Mucosa of stomach (tissue), 1 donor: ENCODE results near the gene TAS2R30.
"Not testable (repeated sequence)": the region's sequence is repeated elsewhere in the genome, so short reads cannot be mapped to it uniquely, and the experiment has no call there.

Experiments
- H3K27me3 ChIP-seq: one replicate; pipeline ENCODE4 v1.7.0; 2013; ENCODE audit warnings: mild to moderate bottlenecking, low read length; ENCODE audit not compliant: control insufficient read depth, insufficient read depth
- H3K36me3 ChIP-seq: one replicate; pipeline ENCODE4 v1.7.0; 2013; ENCODE audit warnings: low read length; ENCODE audit not compliant: control insufficient read depth, insufficient read depth
- H3K4me1 ChIP-seq: one replicate; pipeline ENCODE4 v1.7.0; 2013; ENCODE audit warnings: mild to moderate bottlenecking, low read length; ENCODE audit not compliant: control insufficient read depth, insufficient read depth
- H3K4me3 ChIP-seq: one replicate; pipeline ENCODE4 v1.7.0; 2013; ENCODE audit warnings: low read length
- H3K9ac ChIP-seq: one replicate; pipeline ENCODE4 v1.7.0; 2013; ENCODE audit warnings: mild to moderate bottlenecking, low read length, moderate library complexity
- H3K9me3 ChIP-seq: one replicate; pipeline ENCODE4 v1.7.0; 2013; ENCODE audit warnings: mild to moderate bottlenecking, low read length, moderate library complexity; ENCODE audit not compliant: control insufficient read depth
- donor health status: Pancreatic carcinoma.

TAS2R30 gene

DNA sequence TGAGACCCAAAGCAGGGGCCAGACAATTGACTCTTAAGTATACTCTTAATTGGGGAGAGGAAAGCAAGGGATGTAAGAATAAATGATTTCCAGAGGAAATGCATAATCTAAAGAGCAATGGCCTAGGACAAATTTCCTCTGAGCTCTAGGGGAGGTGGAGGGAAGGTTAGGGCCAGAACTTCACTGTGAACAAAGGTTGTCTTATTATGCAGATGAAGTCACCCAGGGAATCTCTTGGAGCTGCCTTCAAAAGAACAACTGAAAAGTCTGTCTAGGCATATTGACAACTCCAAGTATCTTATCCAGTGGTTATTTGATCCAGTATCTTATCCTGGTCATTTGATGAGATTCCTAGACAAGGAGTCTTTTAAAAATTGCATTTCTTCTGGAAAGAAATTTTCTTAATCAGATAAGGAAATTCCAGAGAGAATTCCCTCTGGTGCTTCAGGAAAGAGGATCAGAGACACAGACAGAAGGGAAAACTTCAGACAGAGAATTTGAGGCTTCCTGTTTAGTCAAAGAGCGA, 20.0 kb upstream of the TAS2R30 start:
- no peaks in the 10 kb centered on the region for H3K36me3 ChIP-seq
- H3K4me3 ChIP-seq: no peak overlapping the region
- no peaks in the 10 kb centered on the region for H3K9me3 ChIP-seq
- no peaks in the 10 kb centered on the region for H3K27me3 ChIP-seq
- H3K4me1 ChIP-seq: no peaks in the 10 kb centered on the region
- H3K9ac ChIP-seq: no peak overlapping the region

DNA sequence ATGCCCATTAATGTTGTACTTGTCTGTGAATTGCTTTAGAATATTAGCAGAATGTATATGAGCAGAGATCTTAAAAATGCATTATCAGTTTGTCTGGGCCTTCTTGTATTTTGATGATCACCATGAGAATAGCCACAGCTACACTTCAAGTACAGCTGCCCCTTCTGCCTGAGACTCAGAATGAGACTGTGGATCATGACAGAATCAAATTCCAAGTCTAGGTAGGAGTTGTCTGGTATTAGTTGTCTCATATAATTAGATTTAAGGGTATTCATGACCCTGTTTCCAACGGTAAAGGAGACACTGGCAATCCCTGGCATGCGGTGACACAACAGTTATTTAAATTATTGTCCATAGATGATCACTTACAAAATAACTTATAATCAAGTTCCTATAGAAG, 18.3 kb upstream of the TAS2R30 start:
- no peak overlapping the region for H3K4me3 ChIP-seq
- no peaks in the 10 kb centered on the region for H3K27me3 ChIP-seq
- no peaks in the 10 kb centered on the region for H3K4me1 ChIP-seq
- no peaks in the 10 kb centered on the region for H3K36me3 ChIP-seq
- H3K9ac ChIP-seq: no peak overlapping the region
- no peaks in the 10 kb centered on the region for H3K9me3 ChIP-seq

DNA sequence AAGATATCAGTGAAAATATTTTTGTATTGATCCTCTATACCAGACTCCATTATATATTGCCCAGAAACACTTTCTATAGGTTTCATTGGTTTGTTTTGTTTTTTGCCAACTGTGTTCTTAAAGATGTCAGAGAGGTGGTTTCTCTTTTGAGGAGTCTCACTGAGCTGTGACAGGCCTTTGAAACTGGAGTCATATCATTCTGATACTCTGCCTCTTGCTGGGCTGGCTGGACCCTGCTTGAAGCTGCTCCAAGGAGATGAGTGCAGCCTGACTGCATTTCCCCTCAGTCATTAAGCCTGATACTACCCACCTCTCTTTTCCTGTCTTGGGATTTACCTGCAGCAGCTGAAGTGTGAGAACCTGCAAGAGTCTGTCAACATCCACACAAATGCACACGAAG, 16.4 kb upstream of the TAS2R30 start:
- H3K36me3 ChIP-seq: no peaks in the 10 kb centered on the region
- no peak overlapping the region for H3K9ac ChIP-seq
- no peaks in the 10 kb centered on the region for H3K9me3 ChIP-seq
- no peaks in the 10 kb centered on the region for H3K27me3 ChIP-seq
- no peak overlapping the region for H3K4me3 ChIP-seq
- no peaks in the 10 kb centered on the region for H3K4me1 ChIP-seq

DNA sequence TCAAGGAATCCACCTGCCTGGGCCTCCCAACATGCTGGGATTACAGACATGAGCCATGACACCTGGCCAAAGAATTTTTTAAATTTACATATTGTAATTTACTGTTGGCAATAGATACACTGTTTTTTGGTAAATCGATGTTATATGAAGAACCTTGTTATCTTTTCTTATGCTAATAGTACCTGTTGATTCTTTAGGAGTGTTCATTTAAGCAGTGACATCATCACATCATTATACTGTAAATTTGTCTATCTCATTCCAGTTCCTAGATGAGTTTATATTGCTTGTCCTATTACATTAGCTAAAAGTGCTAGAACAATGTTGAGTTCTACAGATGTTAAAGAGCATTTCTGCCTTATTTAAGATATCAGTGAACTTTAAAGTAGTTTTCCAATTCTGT, 13.0 kb upstream of the TAS2R30 start:
- H3K9me3 ChIP-seq: no peaks in the 10 kb centered on the region

DNA sequence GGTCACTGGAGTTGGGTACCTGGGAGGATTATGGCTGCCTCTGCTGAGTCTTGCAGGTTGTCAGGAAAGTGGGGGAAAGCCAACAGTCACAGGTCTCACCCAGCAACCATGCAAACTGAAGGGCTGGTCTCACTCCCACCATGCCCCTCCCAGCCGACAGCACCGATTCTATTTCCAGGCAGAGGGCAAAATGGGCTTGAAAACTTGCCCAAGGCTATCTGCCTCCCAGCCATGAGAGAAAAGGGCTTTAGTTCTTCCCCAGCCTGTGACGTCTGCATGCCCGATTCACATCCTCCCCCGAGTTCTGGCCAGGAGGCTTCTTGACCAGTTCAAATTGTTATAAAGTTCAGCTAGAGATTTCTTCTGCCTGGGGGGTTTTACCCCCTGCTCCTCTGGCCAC, 9.9 kb upstream of the TAS2R30 start:
- no peak overlapping the region for H3K9ac ChIP-seq

More for the DNA sequence above, 13.0 kb upstream of the TAS2R30 start:
- no peaks in the 10 kb centered on the region for H3K27me3 ChIP-seq
- H3K4me1 ChIP-seq: no peaks in the 10 kb centered on the region
- H3K36me3 ChIP-seq: no peaks in the 10 kb centered on the region
- no peak overlapping the region for H3K4me3 ChIP-seq
- no peak overlapping the region for H3K9ac ChIP-seq

DNA sequence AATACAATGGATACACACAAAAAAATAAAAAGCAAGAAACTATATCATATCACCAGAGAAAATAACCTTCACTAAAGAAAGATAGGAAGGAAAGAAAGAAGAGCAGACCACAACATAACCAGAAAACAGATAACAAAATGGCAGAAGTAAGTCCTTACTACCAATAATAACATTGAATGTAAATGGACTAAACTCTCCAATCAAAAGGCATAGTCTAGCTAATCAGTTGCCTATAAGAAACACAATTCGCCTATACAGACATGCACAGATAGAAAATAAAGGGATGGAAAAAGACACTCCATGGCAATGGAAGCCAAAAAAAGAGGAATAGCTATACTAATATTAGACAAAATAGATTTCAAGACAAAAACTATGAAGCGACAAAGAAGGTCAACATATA, 8.9 kb upstream of the TAS2R30 start:
- no peaks in the 10 kb centered on the region for H3K4me1 ChIP-seq
- H3K9ac ChIP-seq: no peak overlapping the region
- no peaks in the 10 kb centered on the region for H3K27me3 ChIP-seq
- no peak overlapping the region for H3K4me3 ChIP-seq
- no peaks in the 10 kb centered on the region for H3K9me3 ChIP-seq
- H3K36me3 ChIP-seq: no peaks in the 10 kb centered on the region

More for the DNA sequence above, 9.9 kb upstream of the TAS2R30 start:
- Histone ChIP-seq H3K4me3 (no peak overlapping the region), H3K27me3 (no peaks in the 10 kb centered on the region), H3K4me1 (no peaks in the 10 kb centered on the region), H3K9me3 (no peaks in the 10 kb centered on the region), H3K36me3 (no peaks in the 10 kb centered on the region)

DNA sequence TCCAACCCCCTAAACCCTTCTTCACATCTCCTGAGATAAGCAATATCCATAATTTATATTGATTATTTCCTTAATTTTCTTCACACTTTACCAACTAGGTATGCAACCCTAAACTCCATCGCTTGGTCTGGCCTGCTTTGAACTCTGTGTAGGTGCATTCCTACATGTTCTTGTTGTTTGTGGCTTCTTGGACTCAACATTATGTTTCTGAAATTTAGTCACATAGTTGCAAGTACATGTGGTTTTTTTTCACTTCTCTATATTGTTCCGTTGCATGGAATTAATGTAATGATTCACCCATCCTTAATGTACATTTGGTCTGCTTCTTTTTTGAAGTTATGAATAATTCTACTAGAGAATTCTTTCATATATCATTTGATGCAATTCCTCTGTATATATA, 1.6 kb upstream of the TAS2R30 start:
- no peaks in the 10 kb centered on the region for H3K9me3 ChIP-seq
- no peaks in the 10 kb centered on the region for H3K36me3 ChIP-seq
- no peak overlapping the region for H3K9ac ChIP-seq
- H3K27me3 ChIP-seq: no peaks in the 10 kb centered on the region
- no peaks in the 10 kb centered on the region for H3K4me1 ChIP-seq
- H3K4me3 ChIP-seq: no peak overlapping the region

DNA sequence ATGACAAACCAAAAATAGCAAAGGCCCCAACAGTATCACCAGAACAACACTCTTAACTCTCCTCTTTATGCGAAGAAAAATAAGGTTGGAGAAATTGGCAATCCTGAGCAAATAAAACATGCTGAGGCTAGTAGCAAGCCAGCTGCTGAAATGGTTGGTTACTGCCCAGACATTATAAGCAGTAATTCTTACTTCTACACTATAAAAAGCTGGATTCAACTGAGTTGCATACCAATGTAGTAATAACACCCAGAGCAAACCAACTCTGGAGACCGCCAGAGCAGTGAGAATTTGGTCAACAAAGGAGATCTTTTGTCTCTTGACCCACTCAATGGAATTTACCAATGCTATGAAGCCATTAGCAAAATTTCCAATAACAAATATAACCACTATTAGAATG, 628 bp downstream of the TAS2R30 start:
- Histone ChIP-seq H3K9me3 (no peaks in the 10 kb centered on the region), H3K4me1 (no peaks in the 10 kb centered on the region), H3K9ac (no peak overlapping the region), H3K27me3 (no peaks in the 10 kb centered on the region), H3K36me3 (no peaks in the 10 kb centered on the region), H3K4me3 (no peak overlapping the region)

DNA sequence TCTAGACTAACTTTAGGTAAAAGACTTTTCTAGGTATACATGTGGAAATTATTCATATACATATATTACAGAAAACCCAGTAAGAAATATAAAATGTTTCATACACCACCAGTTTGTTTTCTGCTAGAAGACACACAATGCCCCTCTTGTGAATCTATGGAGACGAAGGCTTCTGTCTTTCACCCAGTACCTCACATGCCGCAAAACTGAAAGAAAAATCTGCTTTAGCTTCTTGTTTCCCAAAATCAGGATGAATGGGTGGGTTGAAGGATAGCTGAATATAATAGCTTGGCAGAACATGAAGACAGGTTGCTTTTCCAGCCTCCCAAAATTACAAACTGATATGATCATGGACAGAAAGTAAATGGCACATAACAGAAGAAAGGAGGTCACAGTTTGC, 1.3 kb downstream of the TAS2R30 start:
- Histone ChIP-seq H3K27me3 (no peaks in the 10 kb centered on the region), H3K9ac (no peak overlapping the region), H3K4me3 (no peak overlapping the region), H3K4me1 (no peaks in the 10 kb centered on the region), H3K9me3 (no peaks in the 10 kb centered on the region), H3K36me3 (no peaks in the 10 kb centered on the region)

DNA sequence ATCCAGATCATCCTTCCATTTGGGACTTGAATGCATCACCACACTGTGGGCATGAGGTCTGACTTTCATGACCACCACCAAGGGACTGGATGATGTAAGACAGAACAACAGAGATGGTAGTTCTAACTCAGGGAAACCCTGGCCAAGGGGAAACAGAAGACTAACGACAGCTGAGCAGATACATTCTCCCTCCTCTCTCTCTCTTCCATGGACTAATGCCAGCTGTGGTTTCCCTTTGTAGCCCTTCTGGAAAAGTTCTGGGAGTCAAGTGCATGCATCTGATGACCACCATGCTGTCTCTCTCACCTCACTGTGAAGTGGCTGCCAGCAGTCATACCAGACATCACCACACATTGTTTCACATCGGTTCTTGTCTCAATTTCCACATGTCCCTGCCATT, 3.4 kb downstream of the TAS2R30 start:
- Histone ChIP-seq H3K4me3 (no peak overlapping the region), H3K9me3 (no peaks in the 10 kb centered on the region), H3K36me3 (no peaks in the 10 kb centered on the region), H3K9ac (no peak overlapping the region), H3K4me1 (no peaks in the 10 kb centered on the region), H3K27me3 (no peaks in the 10 kb centered on the region)

DNA sequence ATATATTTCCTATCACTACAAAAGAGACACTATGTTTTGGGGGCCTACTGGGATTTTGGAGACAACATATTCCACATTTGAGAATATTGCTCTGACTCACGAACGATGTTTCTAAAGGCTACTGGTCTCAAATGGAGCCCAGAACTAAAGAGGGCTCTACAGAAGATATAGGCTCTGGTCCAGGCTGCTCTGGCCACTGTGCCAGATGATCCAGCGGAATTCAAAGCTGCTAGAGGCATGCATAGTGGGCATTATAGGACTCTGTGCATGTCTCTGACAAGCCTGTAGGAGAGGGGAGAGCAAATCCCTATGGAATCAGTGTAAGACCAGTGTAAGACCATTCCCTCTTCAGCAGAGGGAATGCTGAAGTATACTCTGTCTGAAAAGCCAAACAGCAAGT, 4.1 kb downstream of the TAS2R30 start:
- Histone ChIP-seq H3K4me1 (no peaks in the 10 kb centered on the region), H3K36me3 (no peaks in the 10 kb centered on the region), H3K9ac (no peak overlapping the region), H3K9me3 (no peaks in the 10 kb centered on the region), H3K4me3 (no peak overlapping the region), H3K27me3 (no peaks in the 10 kb centered on the region)

DNA sequence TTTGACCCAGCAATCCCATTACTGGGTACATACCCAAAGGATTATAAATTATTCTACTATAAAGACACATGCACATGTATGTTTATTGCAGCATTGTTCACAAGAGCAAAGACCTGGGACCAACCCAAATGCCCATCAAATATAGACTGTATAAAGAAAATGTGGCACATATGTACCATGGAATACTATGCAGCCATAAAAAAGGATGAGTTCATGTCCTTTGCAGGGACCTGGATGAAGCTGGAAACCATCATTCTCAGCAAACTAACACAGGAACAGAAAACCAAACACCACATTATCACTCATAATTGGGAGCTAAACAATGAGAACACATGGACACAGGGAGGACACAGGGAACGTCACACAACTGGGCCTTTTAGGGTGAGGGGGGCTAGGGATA, 20.3 kb downstream of the TAS2R30 start:
- not testable (repeated sequence) for H3K27me3 ChIP-seq, H3K4me3 ChIP-seq, H3K9ac ChIP-seq, H3K9me3 ChIP-seq, H3K4me1 ChIP-seq, H3K36me3 ChIP-seq

DNA sequence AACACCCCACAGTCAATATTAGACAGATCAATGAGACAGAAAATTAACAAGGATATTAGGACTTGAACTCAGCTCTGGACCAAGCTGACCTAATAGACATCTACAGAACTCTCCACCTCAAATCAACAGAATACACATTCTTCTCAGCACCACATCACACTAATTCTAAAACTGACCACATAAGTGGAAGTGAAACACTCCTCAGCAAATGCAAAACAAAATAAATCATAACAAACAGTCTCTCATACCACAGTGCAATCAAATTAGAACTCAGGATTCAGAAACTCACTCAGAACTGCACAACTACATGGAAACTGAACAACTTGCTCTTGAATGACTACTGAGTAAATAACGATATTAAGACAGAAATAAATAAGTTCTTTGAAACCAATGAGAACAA, 23.2 kb downstream of the TAS2R30 start:
- not testable (repeated sequence) for H3K4me1 ChIP-seq, H3K27me3 ChIP-seq, H3K9ac ChIP-seq, H3K4me3 ChIP-seq, H3K9me3 ChIP-seq, H3K36me3 ChIP-seq
